HT1080 (cell line): Measurements from ENCODE around the gene TMEM234. TPM values are rescaled to one million over a fixed set of nuclear protein-coding genes. Genes with fewer than 3 reads are reported as not detected.

Experiments used
- DNase-seq: peaks from one replicate; pipeline ENCODE4 v3.0.0-alpha.2; 2015; ENCODE audit warnings: low read depth
- total RNA-seq: library from RNA; depleted of rRNA; stranded (reverse); fragments of >200 nt; shearing (Covaris generic); gene quantifications from 2 replicates; pipeline ENCODE4 v1.2.3, GENCODE V29; 2014

Gene TMEM234
- total RNA-seq, 1 experiment from 2014 or later = 15.6 TPM

- DNase-seq = no peak
These were observed 18.2 kb upstream of the TMEM234 start for GRCh38 chr1:32240140-32240951.

GRCh38 chr1:32239790-32240139, 17.6 kb upstream of the TMEM234 start:
- no peak for DNase-seq

GRCh38 chr1:32239337-32239736, 17.2 kb upstream of the TMEM234 start:
- DNase-seq = no peak

GRCh38 chr1:32234792-32235191, 12.6 kb upstream of the TMEM234 start:
- no peak for DNase-seq

GRCh38 chr1:32232558-32233304, 10.6 kb upstream of the TMEM234 start:
- DNase-seq = no peak

GRCh38 chr1:32231843-32232432, 9.8 kb upstream of the TMEM234 start:
- no peak for DNase-seq

- DNase-seq = no peak
These were observed 6.6 kb upstream of the TMEM234 start for GRCh38 chr1:32228771-32229170.

- no peak for DNase-seq
These were observed 2.1 kb upstream of the TMEM234 start for GRCh38 chr1:32224285-32224684.

GRCh38 chr1:32223683-32224082, 1.5 kb upstream of the TMEM234 start:
- no peak for DNase-seq

- DNase-seq = no peak
These were observed 573 bp downstream of the TMEM234 start for GRCh38 chr1:32221581-32221979.

- DNase-seq = no peak
These were observed 1.2 kb downstream of the TMEM234 start for GRCh38 chr1:32220746-32221580.

- DNase-seq = no peak
These were observed 3.1 kb downstream of the TMEM234 start for GRCh38 chr1:32219022-32219421.

- no peak for DNase-seq
These were observed 5.6 kb downstream of the TMEM234 start for GRCh38 chr1:32216566-32216965.

GRCh38 chr1:32215629-32216480, 6.3 kb downstream of the TMEM234 start:
- peak; percentile 65 for DNase-seq

- DNase-seq = peak; percentile 65
These were observed 13.2 kb downstream of the TMEM234 start, which contains the start of gene DCDC2B for GRCh38 chr1:32208891-32209328. DCDC2B (plus strand) TSS chr1:32209089; CDS start chr1:32209094, 5 bp downstream.

GRCh38 chr1:32208469-32208868, 13.7 kb downstream of the TMEM234 start:
- no peak for DNase-seq

GRCh38 chr1:32205401-32206370, 16.5 kb downstream of the TMEM234 start, which contains the start of gene IQCC:
IQCC (plus strand) TSS chr1:32205671; CDS start chr1:32205682, 11 bp downstream.
- peak; percentile 73 for DNase-seq

GRCh38 chr1:32204943-32205361, 17.2 kb downstream of the TMEM234 start:
- no peak for DNase-seq
